Stimulated activated CD4-positive, alpha-beta T cell treated with anti-CD3 and anti-CD28 coated beads, Interleukin-4, amount 100 ng/mL, for 24 hours (primary cell): ENCODE results near the gene ATG101.
"Not testable (repeated sequence)": the region's sequence is repeated elsewhere in the genome, so short reads cannot be mapped to it uniquely, and the experiment has no call there.

Experiments
- DNase-seq: peaks from one replicate; pipeline ENCODE4 v3.0.0-alpha.2; 2020

Gene ATG101

GRCh38 chr12:52116222-52117125, 46.7 kb downstream of the ATG101 start:
- DNase-seq, result peak; percentile 75

- not testable (repeated sequence) for DNase-seq
Measured at GRCh38 chr12:52117806-52118475, 48.2 kb downstream of the ATG101 start.

GRCh38 chr12:52119398-52120254, 49.8 kb downstream of the ATG101 start:
- DNase-seq, result peak; percentile 30

GRCh38 chr12:52120951-52121823, 51.4 kb downstream of the ATG101 start:
- DNase-seq, result no peak

- peak; percentile 70 for DNase-seq
Measured at GRCh38 chr12:52121824-52122539, 52.2 kb downstream of the ATG101 start.

- DNase-seq, result no peak
Measured at GRCh38 chr12:52122540-52122871, 52.7 kb downstream of the ATG101 start.

- no peak for DNase-seq
Measured at GRCh38 chr12:52122904-52123303, 53.1 kb downstream of the ATG101 start.

- no peak for DNase-seq
Measured at GRCh38 chr12:52123487-52124186, 53.9 kb downstream of the ATG101 start.

- DNase-seq, result no peak
Measured at GRCh38 chr12:52125476-52125900, 55.7 kb downstream of the ATG101 start.

GRCh38 chr12:52126050-52126604, 56.3 kb downstream of the ATG101 start:
- no peak for DNase-seq
